ENCODE results near the gene CRAMP1.

DNA sequence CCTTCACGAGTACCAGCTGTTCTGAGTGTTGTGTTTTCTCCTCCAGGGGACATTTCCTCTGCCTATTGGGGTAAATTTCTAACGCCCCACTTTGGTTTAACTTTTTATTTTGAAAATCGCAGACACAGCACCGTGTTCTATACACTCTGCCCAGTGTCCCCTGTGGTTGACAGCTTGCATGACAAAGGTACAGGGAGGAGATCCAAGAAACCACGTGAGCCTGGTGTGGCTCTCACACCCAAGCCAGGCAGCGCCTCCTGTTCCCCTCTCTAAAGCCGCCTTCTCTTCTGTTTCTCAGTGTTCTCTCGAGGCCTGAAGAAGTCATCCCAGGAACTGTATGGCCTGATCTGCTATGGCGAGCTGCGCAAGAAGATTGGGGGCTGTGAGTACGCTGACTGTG lies 25.4 kb downstream of the CRAMP1 start:
- TF ChIP-seq SIN3A (IDR thresholded peaks at IDR 0.05; ENCODE audit: low read depth), result no peak
- TF ChIP-seq EZH2phosphoT487 (IDR thresholded peaks at IDR 0.05; ENCODE audit: borderline replicate concordance), result no peak
- TF ChIP-seq, protein P1, sequence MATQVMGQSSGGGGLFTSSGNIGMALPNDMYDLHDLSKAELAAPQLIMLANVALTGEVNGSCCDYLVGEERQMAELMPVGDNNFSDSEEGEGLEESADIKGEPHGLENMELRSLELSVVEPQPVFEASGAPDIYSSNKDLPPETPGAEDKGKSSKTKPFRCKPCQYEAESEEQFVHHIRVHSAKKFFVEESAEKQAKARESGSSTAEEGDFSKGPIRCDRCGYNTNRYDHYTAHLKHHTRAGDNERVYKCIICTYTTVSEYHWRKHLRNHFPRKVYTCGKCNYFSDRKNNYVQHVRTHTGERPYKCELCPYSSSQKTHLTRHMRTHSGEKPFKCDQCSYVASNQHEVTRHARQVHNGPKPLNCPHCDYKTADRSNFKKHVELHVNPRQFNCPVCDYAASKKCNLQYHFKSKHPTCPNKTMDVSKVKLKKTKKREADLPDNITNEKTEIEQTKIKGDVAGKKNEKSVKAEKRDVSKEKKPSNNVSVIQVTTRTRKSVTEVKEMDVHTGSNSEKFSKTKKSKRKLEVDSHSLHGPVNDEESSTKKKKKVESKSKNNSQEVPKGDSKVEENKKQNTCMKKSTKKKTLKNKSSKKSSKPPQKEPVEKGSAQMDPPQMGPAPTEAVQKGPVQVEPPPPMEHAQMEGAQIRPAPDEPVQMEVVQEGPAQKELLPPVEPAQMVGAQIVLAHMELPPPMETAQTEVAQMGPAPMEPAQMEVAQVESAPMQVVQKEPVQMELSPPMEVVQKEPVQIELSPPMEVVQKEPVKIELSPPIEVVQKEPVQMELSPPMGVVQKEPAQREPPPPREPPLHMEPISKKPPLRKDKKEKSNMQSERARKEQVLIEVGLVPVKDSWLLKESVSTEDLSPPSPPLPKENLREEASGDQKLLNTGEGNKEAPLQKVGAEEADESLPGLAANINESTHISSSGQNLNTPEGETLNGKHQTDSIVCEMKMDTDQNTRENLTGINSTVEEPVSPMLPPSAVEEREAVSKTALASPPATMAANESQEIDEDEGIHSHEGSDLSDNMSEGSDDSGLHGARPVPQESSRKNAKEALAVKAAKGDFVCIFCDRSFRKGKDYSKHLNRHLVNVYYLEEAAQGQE (IDR thresholded peaks at IDR 0.05; ENCODE audit: low read depth), result no peak
- no peak for TF ChIP-seq SP1 (IDR thresholded peaks at IDR 0.05; ENCODE audit: low read depth)
- no peak for TF ChIP-seq POLR2AphosphoS5 (IDR thresholded peaks at IDR 0.05; ENCODE audit: low read depth, low read length)
- TF ChIP-seq YY1 (IDR thresholded peaks at IDR 0.05; ENCODE audit: extremely low read depth, insufficient replicate concordance, low read depth, low read length), result no peak
- TF ChIP-seq CEBPB (IDR thresholded peaks at IDR 0.05; ENCODE audit: low read depth), result no peak
- TF ChIP-seq, protein P2, sequence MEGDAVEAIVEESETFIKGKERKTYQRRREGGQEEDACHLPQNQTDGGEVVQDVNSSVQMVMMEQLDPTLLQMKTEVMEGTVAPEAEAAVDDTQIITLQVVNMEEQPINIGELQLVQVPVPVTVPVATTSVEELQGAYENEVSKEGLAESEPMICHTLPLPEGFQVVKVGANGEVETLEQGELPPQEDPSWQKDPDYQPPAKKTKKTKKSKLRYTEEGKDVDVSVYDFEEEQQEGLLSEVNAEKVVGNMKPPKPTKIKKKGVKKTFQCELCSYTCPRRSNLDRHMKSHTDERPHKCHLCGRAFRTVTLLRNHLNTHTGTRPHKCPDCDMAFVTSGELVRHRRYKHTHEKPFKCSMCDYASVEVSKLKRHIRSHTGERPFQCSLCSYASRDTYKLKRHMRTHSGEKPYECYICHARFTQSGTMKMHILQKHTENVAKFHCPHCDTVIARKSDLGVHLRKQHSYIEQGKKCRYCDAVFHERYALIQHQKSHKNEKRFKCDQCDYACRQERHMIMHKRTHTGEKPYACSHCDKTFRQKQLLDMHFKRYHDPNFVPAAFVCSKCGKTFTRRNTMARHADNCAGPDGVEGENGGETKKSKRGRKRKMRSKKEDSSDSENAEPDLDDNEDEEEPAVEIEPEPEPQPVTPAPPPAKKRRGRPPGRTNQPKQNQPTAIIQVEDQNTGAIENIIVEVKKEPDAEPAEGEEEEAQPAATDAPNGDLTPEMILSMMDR (IDR thresholded peaks at IDR 0.05 in 2 of 3, conservative IDR thresholded peaks at IDR 0.05 in 1 of 3; ENCODE audit: borderline replicate concordance in 1 of 3, insufficient read depth in 1 of 3, low read depth in 2 of 3, low read length in 2 of 3), result no peak
